RWPE1 (cell line): ENCODE data around the gene HOXD13.
A peak's percentile ranks its signal among the peaks of the same experiment; 100 is the strongest.

Experiments used
- CTCF ChIA-PET: fragments of 350-600 bp; sonication (Branson Sonifier 250); formaldehyde crosslinking; extraction: SDS; loops from one replicate; lab custom pipeline; 2021; lab: Yijun Ruan, JAX
- POLR2A ChIA-PET: fragments of 400-600 bp; formaldehyde crosslinking; extraction: SDS; loops from one replicate; lab custom pipeline; 2020; ENCODE audit warnings: antibody characterized with exemption; ENCODE audit not compliant: low non-redundant PET; lab: Yijun Ruan, JAX
- DNase-seq: peaks from one replicate; pipeline ENCODE4 v3.0.0; 2012; ENCODE audit warnings: low spot score
- H3K27ac ChIP-seq: fragments of 450-650 bp; 2 replicates; pipeline ENCODE4 v1.5.1; 2017
- CTCF ChIP-seq: fragments of 450-650 bp; conservative IDR thresholded peaks from 2 replicates; pipeline ENCODE4 v1.5.1; 2017; ENCODE audit warnings: low read depth, mild to moderate bottlenecking

The HOXD13 gene

GRCh38 chr2:176137252-176137580, 44.7 kb downstream of the HOXD13 start:
- CTCF ChIA-PET, result interaction anchor here (1.5 kb wide), 2 partner anchors 417 to 515 kb away, joined by 5 to 9 read pairs; no protein-coding TSS in a partner anchor
- TF ChIP-seq CTCF, result no peak
- POLR2A ChIA-PET, result no interaction called here
- peak overlapping the region; percentile 83 for H3K27ac ChIP-seq
- DNase-seq, result no peak

GRCh38 chr2:176137906-176138305, 45.4 kb downstream of the HOXD13 start:
- ChIA-PET CTCF (interaction anchor here (1.5 kb wide), 1 partner anchor 514 kb away, joined by 9 read pairs; no protein-coding TSS in a partner anchor), POLR2A (no interaction called here)
- no peak for DNase-seq

GRCh38 chr2:176138526-176138922, 46.0 kb downstream of the HOXD13 start:
- CTCF ChIA-PET, result interaction anchor here (0.7 kb wide), 1 partner anchor 9 kb away, joined by 5 read pairs; no protein-coding TSS in a partner anchor
- H3K27ac ChIP-seq, result no peak overlapping the region
- no peak for DNase-seq
- TF ChIP-seq CTCF, result no peak
- POLR2A ChIA-PET, result no interaction called here

More at GRCh38 chr2:176137906-176138305, 45.4 kb downstream of the HOXD13 start:
- TF ChIP-seq CTCF, result no peak
- no peak overlapping the region for H3K27ac ChIP-seq

- ChIA-PET CTCF (interaction anchor here (0.6 to 2.9 kb wide), 5 partner anchors 9 to 675 kb away, joined by 3 to 20 read pairs (median 3); no protein-coding TSS in a partner anchor), POLR2A (interaction anchor here (1.3 kb wide), 1 partner anchor 305 kb away, joined by 3 read pairs; no protein-coding TSS in a partner anchor)
- no peak overlapping the region for H3K27ac ChIP-seq
- TF ChIP-seq CTCF, result no peak
- no peak for DNase-seq
Observed at GRCh38 chr2:176138923-176139660, 46.6 kb downstream of the HOXD13 start.

GRCh38 chr2:176139661-176140512, 47.4 kb downstream of the HOXD13 start:
- TF ChIP-seq CTCF, result no peak
- ChIA-PET POLR2A (interaction anchor here (1.3 kb wide), 2 partner anchors 29 to 304 kb away, joined by 3 read pairs; no protein-coding TSS in a partner anchor), CTCF (interaction anchor here (0.6 to 3.0 kb wide), 43 partner anchors 9 to 674 kb away, joined by 3 to 38 read pairs (median 4); no protein-coding TSS in a partner anchor)
- no peak for DNase-seq
- peak overlapping the region; percentile 53 for H3K27ac ChIP-seq
